Testis (tissue), 2 donors: ENCODE results near the gene ANKS6.

Experiments
- CTCF ChIP-seq, 3 experiments: fragments of 450-650 bp in 2 of 3; fragments of 200-600 bp in 1 of 3; sonication (generic) in 1 of 3; IDR thresholded peaks; one replicate each; pipeline ENCODE4 v1.5.1; 2016 to 2019; ENCODE audit warnings: antibody characterized with exemption in 3 of 3, mild to moderate bottlenecking in 2 of 3, moderate library complexity in 1 of 3
- POLR2A ChIP-seq: fragments of 450-650 bp; IDR thresholded peaks from one replicate; pipeline ENCODE4 v1.6.1; 2017; ENCODE audit warnings: antibody characterized with exemption, mild to moderate bottlenecking, moderate library complexity

DNA sequence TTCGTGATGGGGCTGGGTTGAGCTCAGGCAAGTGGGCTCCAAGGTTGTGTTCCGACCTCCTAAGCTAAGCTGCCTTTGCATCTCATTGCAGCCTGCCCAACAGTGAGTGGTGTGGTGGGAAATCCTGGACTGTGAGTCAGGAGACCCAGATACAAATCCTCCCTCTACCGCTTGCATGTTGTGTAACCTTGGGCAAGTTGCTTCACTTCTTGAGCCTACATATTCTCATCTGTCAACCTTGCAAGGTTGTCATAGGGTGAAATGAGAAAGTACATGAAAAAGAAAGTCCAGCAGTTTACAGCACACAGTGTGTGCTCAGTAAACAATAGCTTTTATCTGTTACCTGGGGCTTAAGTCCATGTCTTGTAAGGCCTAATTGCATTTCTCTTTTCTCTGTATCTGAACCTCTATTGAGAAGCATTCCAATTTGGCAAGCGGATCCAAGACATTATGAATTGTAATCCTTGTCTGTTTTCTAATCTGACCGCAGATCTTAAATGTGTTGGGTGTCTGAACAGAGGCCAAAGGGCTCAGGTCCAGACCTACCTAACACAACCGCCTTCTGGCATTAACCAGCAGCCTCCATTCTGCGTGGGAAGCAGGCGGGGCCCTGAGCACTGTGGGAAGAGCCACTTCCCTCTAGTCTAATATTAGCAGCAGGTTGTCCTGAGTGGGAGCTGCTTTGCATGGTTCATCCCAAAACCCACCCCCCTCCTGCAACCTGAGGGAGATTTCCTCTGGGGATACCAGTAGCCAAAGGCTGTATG, 9.3 kb upstream of the ANKS6 start:
- no peak for TF ChIP-seq CTCF (IDR thresholded peaks at IDR 0.05)
- TF ChIP-seq POLR2A, result no peak
